KMS-11 (cell line): ENCODE results near the gene TMEFF2.

Experiments used
- H2AFZ ChIP-seq: fragments of 200-600 bp; sonication (generic); 2 replicates; pipeline ENCODE4 v1.6.1; 2016; ENCODE audit warnings: antibody characterized with exemption, mixed run types, low read depth
- H3K27ac ChIP-seq: fragments of 200-600 bp; sonication (generic); 2 replicates; pipeline ENCODE4 v1.6.1; 2016; ENCODE audit warnings: mild to moderate bottlenecking, mixed run types
- H3K27me3 ChIP-seq: fragments of 200-600 bp; sonication (generic); 2 replicates; pipeline ENCODE4 v1.6.1; 2017; ENCODE audit warnings: mild to moderate bottlenecking, low read depth, mixed run types, moderate library complexity; ENCODE audit not compliant: insufficient read depth
- H3K36me3 ChIP-seq: fragments of 200-600 bp; sonication (generic); 2 replicates; pipeline ENCODE4 v1.6.1; 2017; ENCODE audit warnings: mild to moderate bottlenecking, mixed run types; ENCODE audit not compliant: insufficient read depth
- H3K4me1 ChIP-seq: fragments of 200-600 bp; sonication (generic); 2 replicates; pipeline ENCODE4 v1.6.1; 2016; ENCODE audit warnings: mild to moderate bottlenecking, low read depth, mixed run types; ENCODE audit not compliant: poor library complexity, severe bottlenecking
- H3K4me2 ChIP-seq: fragments of 200-600 bp; sonication (generic); 2 replicates; pipeline ENCODE4 v1.7.0; 2016; ENCODE audit warnings: mild to moderate bottlenecking, mixed run types
- H3K4me3 ChIP-seq: fragments of 200-600 bp; sonication (generic); IDR thresholded peaks from 2 replicates; pipeline ENCODE4 v1.6.1; 2017; ENCODE audit warnings: low read depth, low read length, mixed read lengths; ENCODE audit not compliant: insufficient read depth
- H3K79me2 ChIP-seq: fragments of 200-600 bp; sonication (generic); 2 replicates; pipeline ENCODE4 v1.6.1; 2016; ENCODE audit warnings: low read depth, mixed run types; ENCODE audit not compliant: insufficient read depth
- H3K9ac ChIP-seq: fragments of 200-600 bp; sonication (generic); 2 replicates; pipeline ENCODE4 v1.6.1; 2016; ENCODE audit warnings: mild to moderate bottlenecking, mixed run types
- H4K20me1 ChIP-seq: fragments of 200-600 bp; sonication (generic); 2 replicates; pipeline ENCODE4 v1.6.1; 2016; ENCODE audit warnings: mild to moderate bottlenecking, mixed run types; ENCODE audit not compliant: insufficient read depth
- CTCF ChIP-seq: fragments of 200-600 bp; sonication (generic); conservative IDR thresholded peaks from 2 replicates; pipeline ENCODE4 v1.6.1; 2017; ENCODE audit warnings: low read depth, mild to moderate bottlenecking, antibody characterized with exemption, low read length, moderate library complexity, mixed read lengths

The TMEFF2 gene

GRCh38 chr2:192068966-192069365 lies 125.8 kb downstream of the TMEFF2 start:
- Histone ChIP-seq H2AFZ (no peak overlapping the region), H3K36me3 (no peaks in the 10 kb centered on the region), H3K79me2 (no peaks in the 10 kb centered on the region), H3K27ac (no peak overlapping the region), H3K27me3 (no peaks in the 10 kb centered on the region), H3K4me2 (no peak overlapping the region), H3K4me1 (no peaks in the 10 kb centered on the region), H3K4me3 (no peak overlapping the region), H3K9ac (no peak overlapping the region), H4K20me1 (no peaks in the 10 kb centered on the region)
- no peak for TF ChIP-seq CTCF

DNA sequence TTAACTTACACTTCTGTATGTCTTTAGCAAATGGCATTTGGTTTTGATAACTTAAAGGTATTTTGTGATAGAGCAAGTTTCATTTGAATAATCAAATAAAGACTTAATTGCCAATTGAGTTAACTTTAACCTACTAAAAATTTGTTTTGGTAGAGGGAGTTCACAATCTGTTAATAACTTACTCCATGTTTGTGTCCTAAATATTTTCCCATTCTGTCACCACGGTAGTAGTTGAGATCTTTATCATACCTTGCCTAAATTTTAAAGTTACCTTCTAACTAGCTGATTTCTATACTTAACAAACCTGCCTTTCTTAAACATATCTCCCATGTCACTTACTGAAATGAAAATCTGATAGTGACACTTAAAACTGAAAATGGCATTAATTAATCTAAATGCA lies 127.1 kb downstream of the TMEFF2 start:
- no peak for TF ChIP-seq CTCF
- Histone ChIP-seq H3K4me3 (no peak overlapping the region), H3K27ac (no peak overlapping the region), H3K9ac (no peak overlapping the region), H3K79me2 (no peaks in the 10 kb centered on the region), H4K20me1 (no peaks in the 10 kb centered on the region), H3K4me2 (no peak overlapping the region), H3K27me3 (no peaks in the 10 kb centered on the region), H3K36me3 (no peaks in the 10 kb centered on the region), H2AFZ (no peak overlapping the region), H3K4me1 (no peaks in the 10 kb centered on the region)

DNA sequence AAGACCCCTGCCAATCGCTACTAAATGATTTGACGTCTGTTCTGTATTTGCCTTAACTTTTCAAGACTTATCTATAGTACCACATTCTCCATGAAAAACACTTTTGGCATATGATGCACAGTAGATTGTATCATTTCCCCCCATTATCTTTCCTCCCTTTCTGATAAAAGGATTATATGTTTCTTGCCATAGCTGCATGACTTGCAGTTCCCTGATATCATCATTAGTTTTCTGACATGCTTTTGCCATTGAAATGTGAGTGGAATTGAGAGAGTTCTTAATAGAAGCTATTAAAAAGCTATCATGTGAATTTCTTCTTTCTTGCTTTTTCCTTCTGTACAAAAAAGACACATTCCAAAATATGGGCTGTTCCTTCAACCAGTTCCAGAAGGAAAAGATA lies 130.3 kb downstream of the TMEFF2 start:
- no peak overlapping the region for H3K4me2 ChIP-seq
- no peaks in the 10 kb centered on the region for H3K27me3 ChIP-seq
- no peaks in the 10 kb centered on the region for H3K4me1 ChIP-seq
- H3K27ac ChIP-seq, result no peak overlapping the region
- no peak for TF ChIP-seq CTCF
- H3K79me2 ChIP-seq, result no peaks in the 10 kb centered on the region
- no peak overlapping the region for H3K9ac ChIP-seq
- no peak overlapping the region for H2AFZ ChIP-seq
- no peak overlapping the region for H3K4me3 ChIP-seq
- no peaks in the 10 kb centered on the region for H4K20me1 ChIP-seq
- H3K36me3 ChIP-seq, result no peaks in the 10 kb centered on the region

DNA sequence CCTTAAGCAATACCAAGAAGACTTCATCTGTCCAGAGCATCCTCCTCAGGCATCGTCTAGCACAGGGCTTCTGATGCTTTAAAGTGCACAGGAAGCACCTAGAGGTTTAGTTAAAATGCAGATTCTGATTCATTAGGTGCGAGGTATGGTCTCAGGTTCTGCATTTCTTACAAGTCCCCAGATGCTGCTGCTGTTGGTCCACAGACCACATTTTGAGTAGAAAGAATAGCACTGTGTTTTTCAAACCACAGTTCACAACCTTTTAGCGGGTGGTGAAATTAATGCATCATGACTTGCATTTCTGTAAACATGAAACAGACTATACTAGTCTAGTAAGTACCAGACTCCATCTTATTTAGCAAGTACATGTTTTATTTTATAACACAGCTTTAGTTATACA lies 134.6 kb downstream of the TMEFF2 start:
- Histone ChIP-seq H2AFZ (no peak overlapping the region), H3K4me2 (no peak overlapping the region), H3K9ac (no peak overlapping the region), H3K4me1 (no peaks in the 10 kb centered on the region), H3K4me3 (no peak overlapping the region), H3K79me2 (no peaks in the 10 kb centered on the region), H3K36me3 (no peaks in the 10 kb centered on the region), H4K20me1 (no peaks in the 10 kb centered on the region), H3K27ac (no peak overlapping the region), H3K27me3 (no peaks in the 10 kb centered on the region)
- no peak for TF ChIP-seq CTCF

DNA sequence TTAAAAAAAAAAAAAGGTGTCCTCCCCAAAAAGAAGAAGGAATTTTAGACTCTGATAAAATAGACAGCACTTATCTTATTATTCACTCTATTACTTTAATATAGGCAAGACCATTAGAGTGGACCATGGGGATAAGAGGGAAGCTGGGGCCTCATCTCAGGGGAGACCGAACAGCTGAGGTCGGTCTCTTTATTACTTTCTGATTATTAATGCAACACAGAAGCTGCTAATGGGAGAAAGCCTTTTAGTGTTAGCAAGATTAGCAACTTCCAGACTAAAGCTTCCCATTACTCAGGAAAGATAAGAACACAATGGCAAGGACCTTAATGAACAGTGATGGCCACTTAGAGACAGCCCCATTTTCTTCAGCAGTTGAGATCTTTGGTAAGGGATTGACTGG lies 135.5 kb downstream of the TMEFF2 start:
- H3K4me1 ChIP-seq, result no peaks in the 10 kb centered on the region
- no peaks in the 10 kb centered on the region for H3K79me2 ChIP-seq
- TF ChIP-seq CTCF, result no peak
- no peak overlapping the region for H2AFZ ChIP-seq
- H3K27ac ChIP-seq, result no peak overlapping the region
- H3K4me3 ChIP-seq, result no peak overlapping the region
- no peaks in the 10 kb centered on the region for H3K36me3 ChIP-seq
- no peak overlapping the region for H3K9ac ChIP-seq
- no peak overlapping the region for H3K4me2 ChIP-seq
- H3K27me3 ChIP-seq, result no peaks in the 10 kb centered on the region
- no peaks in the 10 kb centered on the region for H4K20me1 ChIP-seq
